Mesendoderm (in vitro differentiated cells): Measurements from ENCODE around the gene LIN37.

Experiments used
- DNase-seq: peaks from one replicate; pipeline ENCODE4 v3.0.0; 2013
- H2AK5ac ChIP-seq: 2 replicates; pipeline ENCODE4 v1.6.1; 2013; ENCODE audit warnings: low read length, inconsistent platforms
- H2BK120ac ChIP-seq: 2 replicates; pipeline ENCODE4 v1.6.1; 2013; ENCODE audit warnings: low read depth, mild to moderate bottlenecking, low read length, moderate library complexity, mixed read lengths
- H2BK15ac ChIP-seq: replicated peaks from 2 replicates; pipeline ENCODE4 v1.6.1; 2013; ENCODE audit warnings: low read depth, mild to moderate bottlenecking, moderate library complexity
- H2BK5ac ChIP-seq: 2 replicates; pipeline ENCODE4 v1.6.1; 2013; ENCODE audit warnings: low read length, inconsistent platforms
- H3K18ac ChIP-seq: 2 replicates; pipeline ENCODE4 v1.6.1; 2013; ENCODE audit warnings: mild to moderate bottlenecking, low read length, mixed read lengths
- H3K23ac ChIP-seq: one replicate; pipeline ENCODE4 v1.6.1; 2013; ENCODE audit warnings: low read length
- H3K27ac ChIP-seq: 2 replicates; pipeline ENCODE4 v1.5.1; 2013; ENCODE audit warnings: low read depth, mild to moderate bottlenecking, inconsistent platforms, low read length, moderate library complexity
- H3K27me3 ChIP-seq: 2 replicates; pipeline ENCODE4 v1.6.1; 2013; ENCODE audit warnings: low read length, control low read depth, mild to moderate bottlenecking, inconsistent platforms; ENCODE audit not compliant: insufficient read depth, poor library complexity
- H3K36me3 ChIP-seq: 2 replicates; pipeline ENCODE4 v1.6.1; 2013; ENCODE audit warnings: low read length, inconsistent platforms; ENCODE audit not compliant: control insufficient read depth, insufficient read depth
- H3K4ac ChIP-seq: one replicate; pipeline ENCODE4 v1.6.1; 2013; ENCODE audit warnings: low read depth, mild to moderate bottlenecking, low read length, moderate library complexity
- H3K4me1 ChIP-seq: 2 replicates; pipeline ENCODE4 v1.6.1; 2013; ENCODE audit warnings: low read depth, low read length, inconsistent platforms; ENCODE audit not compliant: control insufficient read depth
- H3K4me2 ChIP-seq: 2 replicates; pipeline ENCODE4 v1.6.1; 2013; ENCODE audit warnings: low read length
- H3K4me3 ChIP-seq: 2 replicates; pipeline ENCODE4 v1.5.1; 2013; ENCODE audit warnings: mild to moderate bottlenecking, low read length
- H3K56ac ChIP-seq: one replicate; pipeline ENCODE4 v1.6.1; 2013; ENCODE audit warnings: low read length
- H3K79me1 ChIP-seq: 2 replicates; pipeline ENCODE4 v1.6.1; 2013; ENCODE audit warnings: low read length, inconsistent platforms
- H3K79me2 ChIP-seq: 2 replicates; pipeline ENCODE4 v1.6.1; 2013; ENCODE audit warnings: mild to moderate bottlenecking, low read length; ENCODE audit not compliant: control insufficient read depth, insufficient read depth
- H3K9ac ChIP-seq: 2 replicates; pipeline ENCODE4 v1.6.1; 2013; ENCODE audit warnings: low read length, inconsistent platforms
- H4K5ac ChIP-seq: one replicate; pipeline ENCODE4 v1.6.1; 2013; ENCODE audit warnings: low read length
- H4K8ac ChIP-seq: one replicate; pipeline ENCODE4 v1.6.1; 2013; ENCODE audit warnings: low read depth, mild to moderate bottlenecking, control low read depth, low read length, moderate library complexity
- WGBS: extraction: QIAGEN DNeasy Blood & Tissue Kit; methylation state at CpG from one replicate; pipeline ENCODE4 v1.1.7; 2013; ENCODE audit warnings: low lambda C conversion rate, missing lambda C conversion rate; ENCODE audit not compliant: insufficient coverage; ENCODE audit errors: extremely low coverage; 5-methylcytosine and 5-hydroxymethylcytosine counted together

Gene LIN37

GRCh38 chr19:35740423-35741202, 7.8 kb upstream of the LIN37 start:
- H3K79me1 ChIP-seq, result no peaks in the 10 kb centered on the region

GRCh38 chr19:35741203-35741515, 7.2 kb upstream of the LIN37 start:
- peak overlapping the region; percentile 33 for H3K18ac ChIP-seq
- WGBS, result no CpG with 5 or more reads among the region's 12 CpGs

More at GRCh38 chr19:35740423-35741202, 7.8 kb upstream of the LIN37 start:
- Histone ChIP-seq H3K36me3 (peaks cover 9% of the 10 kb centered on the region), H4K5ac (no peak overlapping the region), H3K18ac (peak overlapping the region; percentile 33), H3K4ac (peak overlapping the region; percentile 39), H3K9ac (peak overlapping the region; percentile 81), H3K56ac (peak overlapping the region; percentile 86), H3K23ac (no peak overlapping the region), H2BK5ac (no peak overlapping the region), H2BK120ac (no peak overlapping the region), H3K4me3 (peak overlapping the region; percentile 57), H3K79me2 (no peaks in the 10 kb centered on the region), H3K27ac (peak overlapping the region; percentile 96), H2AK5ac (no peak overlapping the region), H2BK15ac (no peak overlapping the region), H4K8ac (no peak overlapping the region), H3K27me3 (no peaks in the 10 kb centered on the region), H3K4me2 (peak overlapping the region; percentile 93), H3K4me1 (no peaks in the 10 kb centered on the region)
- DNase-seq, result peak; percentile 99
- no CpG with 5 or more reads among the region's 63 CpGs for WGBS

DNA sequence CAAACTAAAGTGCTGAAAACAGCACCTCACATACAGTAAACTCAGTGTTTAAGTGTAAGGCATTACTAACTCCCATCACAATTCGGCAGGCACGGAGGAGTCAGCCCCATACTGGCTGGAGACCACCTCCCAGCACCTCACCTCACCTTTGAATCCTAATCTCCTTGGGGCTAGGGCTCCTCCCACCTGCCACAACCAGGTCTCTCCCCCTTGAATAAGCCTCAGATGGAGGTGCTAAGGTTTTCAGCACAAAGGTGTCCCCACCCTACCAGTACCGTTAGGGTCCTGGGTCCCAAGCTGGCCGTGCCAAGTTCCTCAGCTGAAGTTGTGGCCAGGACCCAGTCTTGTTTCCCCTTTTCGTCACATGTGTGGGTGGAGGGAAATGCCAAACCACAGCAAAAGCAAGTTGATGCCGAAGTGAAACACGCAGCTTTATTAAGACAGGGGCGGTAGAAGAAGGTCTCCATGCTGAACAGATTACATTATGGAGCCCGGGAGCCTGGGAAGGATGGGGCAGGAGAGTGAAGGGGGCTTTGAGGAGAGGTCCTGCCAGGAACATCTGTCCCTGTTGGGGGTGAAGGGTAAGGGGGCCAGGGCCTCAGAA, 6.2 kb upstream of the LIN37 start, which contains the start of gene IGFLR1:
Gene IGFLR1 (minus strand): TSS at position 332 of the 604 bp plus-strand sequence. CDS start 1,272 bp downstream, outside the sequence.
- Histone ChIP-seq H3K79me1 (no peaks in the 10 kb centered on the region), H3K9ac (no peak within 1 kb of the TSS), H3K18ac (no peak within 1 kb of the TSS), H4K5ac (no peak within 1 kb of the TSS), H2AK5ac (no peak within 1 kb of the TSS), H2BK5ac (no peak within 1 kb of the TSS), H3K56ac (peak within 1 kb of the TSS; percentile 74), H3K4ac (no peak within 1 kb of the TSS), H3K4me3 (no peak within 1 kb of the TSS), H3K4me2 (no peak within 1 kb of the TSS), H3K36me3 (peaks cover 7% of the 10 kb centered on the region), H2BK120ac (no peak within 1 kb of the TSS), H3K27ac (no peak within 1 kb of the TSS), H3K4me1 (no peaks in the 10 kb centered on the region), H3K23ac (no peak within 1 kb of the TSS), H3K27me3 (no peaks in the 10 kb centered on the region), H3K79me2 (no peaks in the 10 kb centered on the region), H4K8ac (no peak within 1 kb of the TSS), H2BK15ac (no peak within 1 kb of the TSS)
- no CpG with 5 or more reads among the region's 9 CpGs for WGBS
- no peak for DNase-seq

More at GRCh38 chr19:35741203-35741515, 7.2 kb upstream of the LIN37 start:
- H4K5ac ChIP-seq, result no peak overlapping the region
- no peak overlapping the region for H2BK120ac ChIP-seq
- no peak overlapping the region for H2BK15ac ChIP-seq
- no peak overlapping the region for H2AK5ac ChIP-seq
- peak overlapping the region; percentile 96 for H3K27ac ChIP-seq
- peak overlapping the region; percentile 81 for H3K9ac ChIP-seq
- no peaks in the 10 kb centered on the region for H3K79me1 ChIP-seq
- peak overlapping the region; percentile 88 for H3K4me2 ChIP-seq
- peak overlapping the region; percentile 44 for H3K4me3 ChIP-seq
- no peaks in the 10 kb centered on the region for H3K4me1 ChIP-seq
- peak overlapping the region; percentile 39 for H3K4ac ChIP-seq
- H3K56ac ChIP-seq, result peak overlapping the region; percentile 86
- no peaks in the 10 kb centered on the region for H3K79me2 ChIP-seq
- H3K36me3 ChIP-seq, result peaks cover 9% of the 10 kb centered on the region
- no peaks in the 10 kb centered on the region for H3K27me3 ChIP-seq
- no peak for DNase-seq
- H2BK5ac ChIP-seq, result no peak overlapping the region
- H3K23ac ChIP-seq, result no peak overlapping the region
- H4K8ac ChIP-seq, result no peak overlapping the region

DNA sequence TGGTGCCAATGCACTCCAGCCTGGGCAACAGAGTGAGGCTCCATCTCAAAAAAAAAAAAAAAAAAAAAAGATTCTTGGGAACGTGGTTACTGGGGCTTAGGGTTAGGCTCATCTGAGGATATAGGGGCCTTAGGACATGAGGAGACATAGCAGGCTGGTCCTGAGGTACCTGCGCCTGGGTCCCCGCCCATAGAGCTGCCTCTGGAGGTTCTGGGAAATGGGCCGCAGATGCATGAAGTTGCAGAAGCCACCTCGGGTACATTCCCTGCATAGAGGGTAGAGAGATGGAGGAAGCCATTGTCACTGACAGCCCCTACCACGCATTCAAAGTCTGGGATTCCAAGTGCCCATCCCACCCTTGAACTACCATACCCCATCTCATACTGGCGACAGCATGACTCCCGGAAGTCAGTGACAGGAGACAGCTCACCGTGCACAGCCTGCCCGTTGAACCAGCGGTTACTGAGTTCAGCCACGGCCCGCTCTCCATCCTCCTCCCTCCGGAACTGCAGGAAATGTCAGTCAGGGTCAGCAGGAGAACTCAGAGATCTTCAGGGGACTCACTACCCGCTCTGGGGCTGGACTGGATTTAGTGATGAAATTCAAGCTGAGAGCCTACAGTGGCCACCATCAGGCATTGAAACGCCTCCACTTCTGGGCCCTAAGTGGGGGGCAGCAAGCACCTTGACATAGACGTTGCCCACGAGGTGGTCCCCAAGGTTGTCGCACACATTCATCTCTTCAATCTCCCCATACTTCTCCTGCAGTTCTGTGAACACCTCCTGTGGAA, 4.5 kb upstream of the LIN37 start:
- Histone ChIP-seq H2AK5ac (no peak overlapping the region), H3K79me1 (no peaks in the 10 kb centered on the region), H4K8ac (no peak overlapping the region), H3K4me3 (no peak overlapping the region), H3K56ac (no peak overlapping the region), H3K4me1 (no peaks in the 10 kb centered on the region), H4K5ac (no peak overlapping the region), H3K79me2 (no peaks in the 10 kb centered on the region), H3K4me2 (no peak overlapping the region), H3K27me3 (no peaks in the 10 kb centered on the region), H3K9ac (no peak overlapping the region), H3K36me3 (peaks cover under 1% of the 10 kb centered on the region), H3K27ac (no peak overlapping the region), H3K4ac (no peak overlapping the region), H3K23ac (no peak overlapping the region), H2BK120ac (no peak overlapping the region), H2BK5ac (no peak overlapping the region), H2BK15ac (no peak overlapping the region), H3K18ac (no peak overlapping the region)
- WGBS, result no CpG with 5 or more reads among the region's 19 CpGs
- DNase-seq, result no peak

DNA sequence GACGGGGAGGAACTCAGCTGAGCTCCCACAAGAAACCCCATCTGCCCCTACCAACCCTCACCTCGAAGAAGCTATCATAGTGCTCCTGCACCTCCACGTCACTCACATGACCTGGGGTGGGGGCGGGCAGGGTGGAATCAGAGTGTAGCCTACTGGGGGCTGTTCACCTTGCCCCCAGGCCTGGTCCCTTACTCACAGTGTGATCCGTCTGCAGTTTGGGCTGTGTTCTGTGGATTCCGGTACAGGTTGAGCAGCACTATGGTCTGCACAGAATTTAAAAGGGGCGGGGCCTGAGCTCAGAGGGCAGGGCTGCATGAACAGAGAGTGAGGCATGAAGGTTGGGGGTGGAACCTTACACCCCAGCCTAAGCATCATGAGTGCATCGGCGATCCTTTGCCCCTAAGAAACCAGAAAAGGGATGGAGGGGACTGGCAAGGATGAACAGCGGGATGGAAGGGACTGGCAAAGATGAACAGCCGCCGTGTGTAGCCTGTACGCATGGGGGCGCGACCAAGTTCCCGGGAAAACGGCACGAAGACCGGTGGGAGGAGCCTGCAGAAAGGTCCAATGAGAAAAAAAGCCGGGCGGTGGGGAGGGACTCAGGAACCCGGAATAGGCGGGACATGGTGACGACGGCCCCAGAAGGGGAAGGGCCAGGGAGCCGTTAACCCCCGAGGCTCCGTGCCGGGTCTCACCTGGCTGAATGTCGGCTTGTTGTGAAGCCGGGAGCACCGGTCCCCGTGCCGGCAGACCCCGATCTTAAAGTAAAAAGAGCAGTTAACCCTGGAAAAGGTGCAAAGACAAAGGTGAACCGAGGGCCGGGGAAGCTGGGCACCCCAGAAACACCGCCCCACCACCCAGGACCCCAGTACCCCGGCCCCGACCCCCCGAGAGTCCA, 3.7 kb upstream of the LIN37 start:
- no peak overlapping the region for H4K5ac ChIP-seq
- DNase-seq, result peak; percentile 99

More for the DNA sequence above, 3.7 kb upstream of the LIN37 start:
- H3K4me2 ChIP-seq, result peak overlapping the region; percentile 87
- H3K27ac ChIP-seq, result peak overlapping the region; percentile 78
- no peaks in the 10 kb centered on the region for H3K4me1 ChIP-seq
- no peaks in the 10 kb centered on the region for H3K27me3 ChIP-seq
- WGBS, result no CpG with 5 or more reads among the region's 41 CpGs
- H3K36me3 ChIP-seq, result no peaks in the 10 kb centered on the region
- H3K9ac ChIP-seq, result peak overlapping the region; percentile 82
- H3K4ac ChIP-seq, result peak overlapping the region; percentile 85
- H2BK5ac ChIP-seq, result peak overlapping the region; percentile 56
- peak overlapping the region; percentile 75 for H2BK120ac ChIP-seq
- H3K79me2 ChIP-seq, result no peaks in the 10 kb centered on the region
- no peak overlapping the region for H4K8ac ChIP-seq
- no peak overlapping the region for H3K23ac ChIP-seq
- H3K56ac ChIP-seq, result peak overlapping the region; percentile 87
- H3K18ac ChIP-seq, result peak overlapping the region; percentile 100
- peak overlapping the region; percentile 78 for H3K4me3 ChIP-seq
- H2AK5ac ChIP-seq, result no peak overlapping the region
- H3K79me1 ChIP-seq, result no peaks in the 10 kb centered on the region
- H2BK15ac ChIP-seq, result no peak overlapping the region
